ENCODE measurements around the gene SPARC. TPM values are rescaled to one million over a fixed set of nuclear protein-coding genes. Genes with fewer than 3 reads are reported as not detected.
"Not testable (repeated sequence)": the region's sequence is repeated elsewhere in the genome, so short reads cannot be mapped to it uniquely, and the experiment has no call there.

The SPARC gene
- total RNA-seq, 2 experiments from 2014 or later: 0.78 to 0.80 TPM

GRCh38 chr5:151682240-151682639 is 4.5 kb downstream of the SPARC start:
- POLR2A ChIA-PET: interaction anchor here (0.6 to 1.0 kb wide), 2 partner anchors 9 to 69 kb away, joined by 3 to 4 read pairs; no protein-coding TSS in a partner anchor

DNA sequence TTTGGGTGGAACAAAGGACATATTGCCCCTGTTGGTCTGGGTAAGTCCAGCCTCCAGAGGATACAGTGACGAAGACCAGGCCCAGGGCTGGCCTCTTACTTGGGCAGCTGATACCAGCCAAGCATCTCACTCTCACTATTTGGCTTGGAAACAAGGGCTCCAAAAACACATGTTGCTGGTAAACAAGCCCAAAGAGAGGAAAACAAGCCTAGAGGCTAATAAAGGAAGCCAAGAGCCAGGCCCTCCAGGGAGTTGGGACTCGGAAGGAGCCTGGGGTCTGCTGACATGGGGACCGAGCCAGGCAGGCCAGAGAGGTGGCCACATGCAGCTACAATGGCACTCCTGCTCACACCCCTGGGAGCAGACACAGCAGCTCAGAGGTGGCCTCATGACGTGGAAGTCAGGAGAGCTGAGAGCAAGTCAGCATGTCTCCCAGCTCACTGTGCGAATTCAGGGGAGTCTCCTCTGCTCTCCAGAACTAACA is 5.7 kb downstream of the SPARC start:
- intact Hi-C loops (cut with DNase I, micrococcal nuclease): no loop called here
- no peak overlapping the region for H3K4me3 ChIP-seq (ENCODE audit: low read length)
- DNase-seq: no peak
- no peaks in the 10 kb centered on the region for H3K9me3 Mint-ChIP-seq
- H3K27me3 ChIP-seq (ENCODE audit: control insufficient read depth in 1 of 2, insufficient read depth in 2 of 2, low read length in 2 of 2): peaks cover 2 to 10% of the 10 kb centered on the region in 2 experiments
- POLR2A ChIA-PET: interaction anchor here (1.0 kb wide), 1 partner anchor 8 kb away, joined by 3 read pairs; no protein-coding TSS in a partner anchor
- peaks cover under 1% of the 10 kb centered on the region for H3K4me1 Mint-ChIP-seq (ENCODE audit: low read depth)
- H3K9me3 ChIP-seq (ENCODE audit: control insufficient read depth in 1 of 2, insufficient read depth in 1 of 2, low read length in 2 of 2): peaks cover 0 to 3% of the 10 kb centered on the region in 2 experiments
- ATAC-seq (ENCODE audit: poor library complexity): no peak
- H3K36me3 ChIP-seq (ENCODE audit: insufficient read depth, low read length): no peaks in the 10 kb centered on the region
- peaks cover 15% of the 10 kb centered on the region for H3K27me3 Mint-ChIP-seq
- no peaks in the 10 kb centered on the region for H3K4me1 ChIP-seq (ENCODE audit: insufficient read depth, low read length)
- no peak overlapping the region for H3K27ac ChIP-seq (ENCODE audit: low read depth in 1 of 2, low read length in 2 of 2)
- TF ChIP-seq, protein P1, sequence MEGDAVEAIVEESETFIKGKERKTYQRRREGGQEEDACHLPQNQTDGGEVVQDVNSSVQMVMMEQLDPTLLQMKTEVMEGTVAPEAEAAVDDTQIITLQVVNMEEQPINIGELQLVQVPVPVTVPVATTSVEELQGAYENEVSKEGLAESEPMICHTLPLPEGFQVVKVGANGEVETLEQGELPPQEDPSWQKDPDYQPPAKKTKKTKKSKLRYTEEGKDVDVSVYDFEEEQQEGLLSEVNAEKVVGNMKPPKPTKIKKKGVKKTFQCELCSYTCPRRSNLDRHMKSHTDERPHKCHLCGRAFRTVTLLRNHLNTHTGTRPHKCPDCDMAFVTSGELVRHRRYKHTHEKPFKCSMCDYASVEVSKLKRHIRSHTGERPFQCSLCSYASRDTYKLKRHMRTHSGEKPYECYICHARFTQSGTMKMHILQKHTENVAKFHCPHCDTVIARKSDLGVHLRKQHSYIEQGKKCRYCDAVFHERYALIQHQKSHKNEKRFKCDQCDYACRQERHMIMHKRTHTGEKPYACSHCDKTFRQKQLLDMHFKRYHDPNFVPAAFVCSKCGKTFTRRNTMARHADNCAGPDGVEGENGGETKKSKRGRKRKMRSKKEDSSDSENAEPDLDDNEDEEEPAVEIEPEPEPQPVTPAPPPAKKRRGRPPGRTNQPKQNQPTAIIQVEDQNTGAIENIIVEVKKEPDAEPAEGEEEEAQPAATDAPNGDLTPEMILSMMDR (IDR thresholded peaks at IDR 0.05): no peak
- H3K36me3 Mint-ChIP-seq (ENCODE audit: low read depth): no peaks in the 10 kb centered on the region
- CTCF ChIA-PET: no interaction called here
- H3K27ac Mint-ChIP-seq: no peak overlapping the region
- no peak overlapping the region for H3K4me3 Mint-ChIP-seq

More at GRCh38 chr5:151682240-151682639, 4.5 kb downstream of the SPARC start:
- Mint-ChIP-seq H3K4me1 (ENCODE audit: low read depth) (peaks cover 13% of the 10 kb centered on the region), H3K4me3 (no peak overlapping the region), H3K27ac (no peak overlapping the region), H3K36me3 (ENCODE audit: low read depth) (no peaks in the 10 kb centered on the region), H3K9me3 (no peaks in the 10 kb centered on the region), H3K27me3 (peaks cover 27% of the 10 kb centered on the region)
- peaks cover 0 to 3% of the 10 kb centered on the region in 2 experiments for H3K9me3 ChIP-seq (ENCODE audit: control insufficient read depth in 1 of 2, insufficient read depth in 1 of 2, low read length in 2 of 2)
- no peak overlapping the region for H3K4me3 ChIP-seq (ENCODE audit: low read length)
- ATAC-seq (ENCODE audit: poor library complexity) (no peak), DNase-seq (no peak)
- H3K36me3 ChIP-seq (ENCODE audit: insufficient read depth, low read length): no peaks in the 10 kb centered on the region
- TF ChIP-seq, protein P1 (IDR thresholded peaks at IDR 0.05): no peak
- no peak overlapping the region for H3K27ac ChIP-seq (ENCODE audit: low read depth in 1 of 2, low read length in 2 of 2)
- H3K27me3 ChIP-seq (ENCODE audit: control insufficient read depth in 1 of 2, insufficient read depth in 2 of 2, low read length in 2 of 2): peaks cover 13 to 18% of the 10 kb centered on the region in 2 experiments
- intact Hi-C loops (cut with DNase I, micrococcal nuclease): no loop called here
- CTCF ChIA-PET: no interaction called here
- H3K4me1 ChIP-seq (ENCODE audit: insufficient read depth, low read length): peaks cover 4% of the 10 kb centered on the region

GRCh38 chr5:151680156-151680505 is 6.6 kb downstream of the SPARC start:
- ATAC-seq (ENCODE audit: poor library complexity); H3K27ac Mint-ChIP-seq; CTCF ChIA-PET; H3K4me1 ChIP-seq (ENCODE audit: insufficient read depth, low read length); H3K36me3 Mint-ChIP-seq (ENCODE audit: low read depth); H3K4me3 Mint-ChIP-seq; H3K4me3 ChIP-seq (ENCODE audit: low read length); H3K27ac ChIP-seq (ENCODE audit: low read depth in 1 of 2, low read length in 2 of 2); POLR2A ChIA-PET; H3K36me3 ChIP-seq (ENCODE audit: insufficient read depth, low read length); intact Hi-C loops (cut with DNase I, micrococcal nuclease); H3K9me3 ChIP-seq (ENCODE audit: control insufficient read depth in 1 of 2, insufficient read depth in 1 of 2, low read length in 2 of 2); H3K27me3 ChIP-seq (ENCODE audit: control insufficient read depth in 1 of 2, insufficient read depth in 2 of 2, low read length in 2 of 2); H3K27me3 Mint-ChIP-seq; DNase-seq; H3K9me3 Mint-ChIP-seq; H3K4me1 Mint-ChIP-seq (ENCODE audit: low read depth): not testable (repeated sequence)

Measured in CD4-positive, alpha-beta T cell (primary cell).